Measurements from ENCODE around the gene LCE1E.

LCE1E gene

DNA sequence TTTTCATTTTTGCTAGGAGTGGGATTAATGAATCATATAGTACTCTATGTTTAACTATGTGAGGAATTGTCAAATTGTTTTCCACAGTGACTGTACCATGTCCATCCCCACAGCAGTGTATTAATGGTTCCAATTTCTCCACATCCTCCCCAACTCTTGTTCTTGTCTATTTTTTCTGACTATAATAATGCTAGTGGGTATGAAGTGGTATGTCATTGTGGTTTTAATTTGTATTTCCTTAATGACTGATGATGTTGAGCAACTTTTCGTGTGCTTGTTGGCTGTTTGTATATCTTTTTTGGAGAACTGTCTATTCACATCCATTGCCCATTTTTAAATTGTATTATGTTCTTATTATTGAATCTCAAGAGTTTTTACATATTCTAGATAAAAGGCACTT is 38.2 kb upstream of the LCE1E start:
- DNase-seq (ENCODE audit: low read depth), result no peak
- TF ChIP-seq, protein P1, sequence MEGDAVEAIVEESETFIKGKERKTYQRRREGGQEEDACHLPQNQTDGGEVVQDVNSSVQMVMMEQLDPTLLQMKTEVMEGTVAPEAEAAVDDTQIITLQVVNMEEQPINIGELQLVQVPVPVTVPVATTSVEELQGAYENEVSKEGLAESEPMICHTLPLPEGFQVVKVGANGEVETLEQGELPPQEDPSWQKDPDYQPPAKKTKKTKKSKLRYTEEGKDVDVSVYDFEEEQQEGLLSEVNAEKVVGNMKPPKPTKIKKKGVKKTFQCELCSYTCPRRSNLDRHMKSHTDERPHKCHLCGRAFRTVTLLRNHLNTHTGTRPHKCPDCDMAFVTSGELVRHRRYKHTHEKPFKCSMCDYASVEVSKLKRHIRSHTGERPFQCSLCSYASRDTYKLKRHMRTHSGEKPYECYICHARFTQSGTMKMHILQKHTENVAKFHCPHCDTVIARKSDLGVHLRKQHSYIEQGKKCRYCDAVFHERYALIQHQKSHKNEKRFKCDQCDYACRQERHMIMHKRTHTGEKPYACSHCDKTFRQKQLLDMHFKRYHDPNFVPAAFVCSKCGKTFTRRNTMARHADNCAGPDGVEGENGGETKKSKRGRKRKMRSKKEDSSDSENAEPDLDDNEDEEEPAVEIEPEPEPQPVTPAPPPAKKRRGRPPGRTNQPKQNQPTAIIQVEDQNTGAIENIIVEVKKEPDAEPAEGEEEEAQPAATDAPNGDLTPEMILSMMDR (conservative IDR thresholded peaks at IDR 0.05; ENCODE audit: low read depth, low read length), result no peak
- H3K4me3 ChIP-seq (ENCODE audit: low read length), result no peak overlapping the region

DNA sequence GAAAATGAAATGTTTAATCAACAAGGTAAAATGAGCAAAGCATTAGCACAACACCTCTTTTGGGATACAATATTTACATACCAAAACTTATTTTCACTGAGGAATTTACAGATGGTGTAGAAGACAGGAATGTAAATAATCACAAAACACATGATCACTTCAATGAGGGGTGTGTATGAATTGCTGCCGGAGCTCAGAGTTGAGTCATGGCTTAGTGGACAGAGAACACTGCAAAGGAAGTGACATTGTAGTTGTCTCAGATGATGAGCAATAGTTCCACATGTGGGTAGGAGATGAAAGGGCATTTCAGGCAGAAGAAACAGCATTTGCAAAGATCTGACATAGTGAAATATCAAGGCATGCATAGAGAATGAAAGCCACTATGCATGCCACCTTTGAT is 33.8 kb upstream of the LCE1E start:
- TF ChIP-seq, protein P1 (conservative IDR thresholded peaks at IDR 0.05; ENCODE audit: low read depth, low read length), result no peak
- H3K4me3 ChIP-seq (ENCODE audit: low read length), result no peak overlapping the region
- peak; percentile 21 for DNase-seq (ENCODE audit: low read depth)

DNA sequence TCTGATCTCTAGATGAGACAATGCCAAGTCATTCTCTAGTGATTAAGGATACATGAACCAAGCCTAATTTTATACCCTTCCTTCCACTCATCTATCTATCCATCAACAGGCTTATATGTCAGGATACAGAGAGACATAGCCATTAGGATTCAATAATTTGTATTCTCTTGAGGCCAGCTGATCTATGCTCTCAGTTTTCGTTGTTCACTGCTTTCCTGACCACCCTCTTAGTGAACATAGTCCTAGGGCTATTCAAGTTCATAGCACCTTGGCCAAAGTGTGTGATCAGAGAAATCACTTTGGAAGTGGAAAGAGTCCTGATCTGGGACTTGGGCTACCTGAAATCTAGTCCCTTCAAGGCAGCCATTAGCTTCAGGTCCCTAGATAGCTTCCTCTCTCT is 32.5 kb upstream of the LCE1E start:
- H3K4me3 ChIP-seq (ENCODE audit: low read length), result no peak overlapping the region
- TF ChIP-seq, protein P1 (conservative IDR thresholded peaks at IDR 0.05; ENCODE audit: low read depth, low read length), result no peak
- DNase-seq (ENCODE audit: low read depth), result no peak

DNA sequence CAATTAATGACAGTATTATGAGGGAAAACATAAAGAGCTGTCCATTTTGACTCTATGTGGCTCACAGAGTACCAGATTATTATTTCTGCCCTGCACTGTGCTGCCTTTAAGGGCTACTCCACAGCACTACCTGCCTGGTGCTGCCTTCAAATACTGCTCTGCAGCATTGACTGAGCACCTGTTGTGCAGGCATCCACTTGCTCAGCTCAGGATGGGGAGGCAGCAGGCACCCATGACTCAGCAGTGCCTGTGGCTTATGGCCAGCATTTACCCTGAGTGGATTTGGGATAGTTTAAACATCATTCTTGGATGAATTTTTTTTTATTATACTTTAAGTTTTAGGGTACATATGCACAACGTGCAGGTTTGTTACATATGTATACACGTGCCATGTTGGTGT is 29.2 kb upstream of the LCE1E start:
- no peak for DNase-seq (ENCODE audit: low read depth)
- TF ChIP-seq, protein P1 (conservative IDR thresholded peaks at IDR 0.05; ENCODE audit: low read depth, low read length), result no peak
- H3K4me3 ChIP-seq (ENCODE audit: low read length), result no peak overlapping the region

DNA sequence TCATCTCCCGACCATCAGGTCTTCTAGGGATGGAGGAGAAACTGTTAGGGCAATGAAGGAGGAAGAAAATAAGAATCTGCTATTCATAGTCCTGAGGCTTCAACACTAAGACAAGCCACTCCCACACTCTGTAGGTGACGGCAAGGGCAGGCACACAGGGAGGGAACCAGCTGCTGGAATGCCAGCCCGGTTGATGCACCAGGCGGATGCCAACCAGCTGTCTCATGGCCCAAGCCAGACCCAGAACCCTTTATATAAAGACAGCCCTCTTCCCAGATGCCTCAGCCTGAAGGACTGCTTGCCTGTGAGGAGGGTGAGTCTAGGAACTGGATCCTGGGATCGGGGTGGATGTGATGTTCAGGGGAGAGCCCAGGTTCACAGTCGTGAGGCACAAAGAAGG is 28.3 kb upstream of the LCE1E start, which contains the start of gene KPRP:
TSS of gene KPRP (plus strand) at position 279 of the 400 bp plus-strand sequence. CDS start 1,564 bp downstream, outside the sequence.
- DNase-seq (ENCODE audit: low read depth), result no peak
- TF ChIP-seq, protein P1 (conservative IDR thresholded peaks at IDR 0.05; ENCODE audit: low read depth, low read length), result no peak
- no peak within 1 kb of the TSS for H3K4me3 ChIP-seq (ENCODE audit: low read length)

DNA sequence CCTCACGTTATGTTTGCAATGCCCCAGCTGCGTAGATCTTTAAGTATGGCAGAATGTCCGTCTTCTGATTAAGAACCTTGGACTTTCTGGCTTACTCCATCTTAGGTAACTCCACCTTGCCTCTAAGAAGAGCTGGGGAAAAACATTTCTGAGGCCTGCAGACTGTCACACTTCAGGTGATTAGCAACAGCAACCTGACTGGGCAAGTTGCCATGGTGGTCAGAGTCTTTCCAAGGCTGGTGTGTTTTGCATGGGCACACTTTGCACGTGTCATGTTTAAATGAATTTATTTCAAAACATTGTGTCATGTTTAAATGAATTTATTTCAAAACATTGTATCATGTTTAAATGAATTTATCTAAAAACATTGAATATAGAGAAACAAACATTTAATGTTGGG is 27.4 kb upstream of the LCE1E start:
- no peak overlapping the region for H3K4me3 ChIP-seq (ENCODE audit: low read length)
- TF ChIP-seq, protein P1 (conservative IDR thresholded peaks at IDR 0.05; ENCODE audit: low read depth, low read length), result no peak
- no peak for DNase-seq (ENCODE audit: low read depth)

DNA sequence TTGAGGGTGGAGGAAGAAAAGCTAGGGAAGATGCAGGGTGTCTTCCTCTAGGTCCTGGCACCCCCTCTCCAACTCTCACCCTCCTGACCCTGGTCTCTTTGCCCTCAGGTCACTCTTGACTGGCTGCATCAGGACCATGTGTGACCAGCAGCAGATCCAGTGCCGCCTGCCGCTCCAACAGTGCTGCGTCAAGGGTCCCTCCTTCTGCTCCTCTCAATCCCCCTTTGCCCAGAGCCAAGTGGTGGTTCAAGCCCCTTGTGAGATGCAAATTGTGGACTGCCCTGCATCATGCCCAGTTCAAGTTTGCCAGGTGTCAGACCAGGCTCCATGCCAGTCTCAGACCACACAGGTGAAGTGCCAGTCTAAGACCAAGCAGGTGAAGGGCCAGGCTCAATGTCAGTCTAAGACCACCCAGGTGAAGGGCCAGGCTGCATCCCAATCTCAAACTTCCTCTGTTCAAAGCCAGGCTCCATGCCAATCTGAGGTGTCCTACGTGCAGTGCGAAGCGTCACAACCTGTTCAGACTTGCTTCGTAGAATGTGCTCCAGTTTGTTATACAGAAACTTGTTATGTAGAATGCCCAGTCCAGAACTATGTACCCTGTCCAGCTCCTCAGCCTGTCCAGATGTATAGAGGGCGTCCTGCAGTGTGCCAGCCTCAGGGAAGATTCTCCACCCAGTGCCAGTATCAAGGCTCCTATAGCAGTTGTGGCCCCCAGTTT is 26.4 kb upstream of the LCE1E start:
- TF ChIP-seq, protein P1 (conservative IDR thresholded peaks at IDR 0.05; ENCODE audit: low read depth, low read length), result no peak
- no peak for DNase-seq (ENCODE audit: low read depth)

More for the DNA sequence above, 26.4 kb upstream of the LCE1E start:
- H3K4me3 ChIP-seq (ENCODE audit: low read length), result no peak overlapping the region
